Stimulated activated CD4-positive, alpha-beta T cell treated with anti-CD3 and anti-CD28 coated beads, TNF-alpha, amount 100 ng/mL, for 4 hours (primary cell): ENCODE measurements around the gene HSD17B3.
"Not testable (repeated sequence)": the region's sequence is repeated elsewhere in the genome, so short reads cannot be mapped to it uniquely, and the experiment has no call there.

Experiments
- DNase-seq, 3 experiments: peaks; one replicate each; pipeline ENCODE4 v3.0.0-alpha.2; 2020; ENCODE audit warnings: low read depth in 3 of 3

HSD17B3 gene

DNA sequence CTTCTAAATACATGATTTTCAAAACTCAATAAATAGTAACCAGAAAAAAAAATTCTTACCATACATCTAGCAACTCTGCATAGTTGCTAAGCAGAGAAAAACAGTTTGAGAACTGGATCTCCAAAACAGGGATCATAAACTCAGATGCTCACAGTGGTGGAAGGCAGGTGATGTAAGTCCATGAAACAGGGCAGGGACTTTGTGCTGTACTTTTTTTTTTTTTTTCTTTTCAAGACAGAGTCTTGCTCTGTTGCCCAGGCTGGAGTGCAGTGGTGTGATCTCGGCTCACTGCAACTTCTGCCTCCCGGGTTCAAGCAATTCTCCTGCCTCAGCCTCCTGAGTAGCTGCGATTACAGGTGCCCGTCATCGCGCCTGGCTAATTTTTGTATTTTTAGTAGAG, 5.0 kb upstream of the HSD17B3 start:
- not testable (repeated sequence) for DNase-seq

DNA sequence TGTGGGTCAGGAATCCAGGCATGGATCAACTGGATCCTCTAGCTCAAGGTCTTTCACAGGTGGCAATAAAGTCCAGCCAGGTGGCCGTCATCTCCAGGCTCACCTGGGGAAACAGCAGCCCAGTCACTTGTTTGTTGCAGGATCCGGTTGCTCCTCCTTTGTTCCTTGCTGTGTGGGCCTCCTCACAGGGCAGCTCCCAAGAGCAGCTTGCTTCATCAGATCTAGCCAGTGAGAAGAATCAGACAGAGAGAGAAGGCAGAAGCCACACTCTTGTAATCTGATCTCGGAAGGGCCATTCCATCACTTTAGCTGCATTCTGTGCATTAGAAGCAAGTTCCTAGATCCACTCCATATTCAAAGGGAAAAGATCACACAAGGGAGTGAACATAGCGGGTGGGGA, 3.2 kb upstream of the HSD17B3 start:
- DNase-seq = no peak

DNA sequence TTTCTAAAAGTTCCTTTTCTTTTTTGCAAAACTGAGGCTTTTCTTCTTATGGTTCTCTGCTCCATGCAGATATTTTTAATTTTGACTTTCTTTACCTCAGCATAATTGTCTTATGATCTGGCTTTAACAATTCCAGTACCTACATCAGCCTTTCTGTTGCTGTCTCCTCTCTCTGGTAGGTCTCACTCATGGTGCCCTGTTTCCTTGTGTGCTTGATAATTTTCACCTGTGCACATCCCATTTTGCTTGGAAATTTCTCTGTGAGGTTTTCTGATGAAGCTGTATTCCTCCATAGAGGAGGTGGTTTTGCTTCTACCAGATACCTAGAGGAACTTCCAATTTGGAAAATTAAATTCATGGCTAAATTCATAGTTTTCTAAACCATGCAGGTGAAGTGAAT, 2.3 kb upstream of the HSD17B3 start:
- DNase-seq = no peak

DNA sequence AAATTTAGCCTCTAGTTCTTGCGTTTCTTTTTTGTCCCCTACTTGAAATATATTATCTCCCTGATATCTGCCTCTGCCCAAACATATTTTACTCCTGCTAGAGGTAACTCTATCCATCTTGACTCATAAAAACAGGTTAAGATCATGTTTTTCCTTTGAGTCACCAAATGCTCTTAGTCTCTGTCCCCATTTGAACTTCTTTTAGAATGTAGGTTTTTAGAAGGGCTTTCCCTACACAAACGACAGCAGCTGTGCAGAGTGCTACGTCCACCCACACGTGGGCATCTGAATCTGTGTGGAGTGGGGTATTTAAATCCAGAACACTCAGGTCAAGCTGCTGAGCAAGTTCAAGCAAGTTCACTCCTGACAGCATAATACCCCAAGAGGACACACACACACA, 2.2 kb downstream of the HSD17B3 start:
- DNase-seq = no peak

DNA sequence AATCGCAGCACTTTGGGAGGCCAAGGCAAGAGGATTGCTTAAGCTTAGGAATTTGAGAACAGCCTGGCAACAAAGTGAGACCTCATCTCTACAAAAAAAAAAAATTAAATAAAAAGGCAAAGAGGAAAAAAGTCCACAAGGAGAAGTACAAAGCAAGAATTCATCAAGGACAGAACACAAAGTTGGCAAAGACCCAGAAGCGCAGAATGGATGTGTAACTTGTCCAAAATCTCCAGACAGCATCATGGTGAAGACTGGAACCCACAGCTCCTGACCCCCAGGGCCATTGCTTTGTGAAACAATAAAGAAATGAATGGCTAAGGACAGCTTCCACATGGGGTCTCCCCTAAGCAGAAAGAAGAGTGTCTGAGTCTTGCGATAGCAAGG, 7.8 kb downstream of the HSD17B3 start:
- no peak for DNase-seq

DNA sequence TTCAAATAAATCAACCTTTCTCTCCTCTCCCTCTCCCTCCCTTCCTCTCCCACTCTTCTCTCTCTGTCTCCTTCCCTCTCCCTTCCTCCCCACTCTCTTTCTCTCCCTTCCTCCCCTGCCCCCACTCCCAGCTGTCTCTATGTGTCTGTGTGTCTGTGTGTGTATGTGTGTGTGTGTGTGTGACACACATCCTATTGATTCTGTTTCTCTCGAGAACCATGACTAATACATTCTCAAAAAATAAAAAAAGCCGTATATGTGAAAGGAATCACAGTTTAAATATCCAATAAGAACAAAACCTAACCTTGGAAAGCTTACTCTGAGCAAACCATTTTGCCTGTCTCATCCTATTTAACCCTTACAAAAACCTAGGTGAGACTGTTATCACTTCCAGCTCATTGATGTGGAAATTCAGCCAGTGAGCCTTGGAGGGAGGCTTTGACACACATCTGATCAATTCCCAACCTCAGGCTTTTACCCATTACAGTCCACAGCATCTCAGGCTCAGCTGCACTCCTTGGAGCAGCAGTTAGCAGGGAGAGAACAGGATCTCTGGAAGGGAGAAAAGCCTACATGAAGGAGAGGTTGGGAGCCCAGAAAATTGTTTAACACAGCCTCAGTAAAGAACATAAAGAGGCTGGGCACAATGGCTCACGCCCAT, 8.3 kb downstream of the HSD17B3 start:
- DNase-seq = no peak

DNA sequence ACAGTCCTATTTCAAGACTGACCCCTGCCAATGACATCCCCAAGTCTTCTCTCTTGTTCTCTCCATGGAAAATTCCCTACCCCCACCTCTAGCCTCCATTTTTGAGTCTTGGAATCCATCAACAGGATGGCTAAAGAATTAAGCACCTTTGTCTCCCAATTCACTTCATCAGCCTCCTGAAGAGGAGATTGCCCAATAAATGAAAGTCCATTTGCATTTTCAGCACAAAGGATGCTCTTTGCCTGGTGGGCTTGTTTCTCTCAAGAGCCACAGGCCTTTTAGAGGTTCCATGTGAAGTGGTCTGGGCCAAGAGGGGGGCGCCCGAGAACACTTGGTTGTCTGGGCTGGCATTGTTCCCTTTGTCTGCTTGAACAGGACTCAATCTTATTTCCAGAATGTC, 12.6 kb downstream of the HSD17B3 start:
- no peak for DNase-seq

DNA sequence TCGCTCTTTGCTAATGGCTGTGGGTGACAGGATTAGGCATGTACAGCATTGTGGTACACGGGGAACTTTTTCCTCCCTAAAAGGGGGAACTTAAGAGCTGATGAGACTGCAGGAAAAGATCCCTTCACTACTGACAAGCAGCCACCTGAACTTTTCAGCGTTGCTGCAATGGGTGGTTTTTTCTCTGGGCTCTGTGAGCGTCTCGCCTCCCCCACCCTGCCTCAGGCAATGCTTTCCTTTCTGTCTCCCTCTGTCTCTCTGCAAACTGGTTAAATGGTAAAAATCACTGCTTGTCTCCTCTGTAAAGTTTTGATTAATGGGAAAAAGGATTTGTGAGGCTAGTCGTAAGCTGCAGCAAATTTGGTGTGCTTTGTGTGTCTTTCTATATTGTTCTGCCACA, 20.3 kb downstream of the HSD17B3 start:
- no peak for DNase-seq

DNA sequence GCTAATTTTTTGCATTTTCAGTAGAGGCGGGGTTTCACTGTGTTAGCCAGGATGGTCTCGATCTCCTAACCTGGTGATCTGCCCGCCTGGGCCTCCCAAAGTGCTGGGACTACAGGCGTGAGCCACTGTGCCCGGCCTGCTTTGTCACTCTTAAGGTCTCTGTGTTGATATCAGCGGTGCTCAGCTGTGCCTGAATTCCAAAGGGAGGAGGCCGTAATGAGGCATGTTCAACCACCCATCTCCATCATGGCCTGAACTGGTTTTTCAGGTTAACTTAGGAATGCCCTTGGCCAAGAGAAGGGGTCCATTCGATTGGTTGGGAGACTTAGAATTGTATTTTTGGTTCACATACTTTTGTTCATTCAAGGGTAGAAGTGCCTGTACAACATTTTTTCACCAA, 22.0 kb downstream of the HSD17B3 start:
- no peak for DNase-seq

DNA sequence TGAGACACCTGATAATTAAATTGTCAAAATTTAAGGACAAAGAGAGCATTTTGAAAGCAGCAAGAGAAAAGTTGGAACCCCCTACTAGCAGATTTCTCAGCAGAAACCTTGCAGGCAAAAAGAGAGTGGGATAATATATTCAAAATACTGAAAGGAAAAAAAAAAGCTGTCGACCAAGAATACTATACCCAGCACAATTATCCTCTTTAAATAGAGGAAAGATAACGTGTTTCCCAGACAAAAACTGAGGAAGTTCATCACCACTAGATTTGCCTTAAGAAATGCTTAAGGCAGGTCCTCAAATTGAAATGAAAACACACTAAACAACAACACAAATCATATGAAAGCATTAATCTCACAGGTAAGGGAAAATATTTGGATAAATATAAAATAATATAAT, 27.0 kb downstream of the HSD17B3 start:
- DNase-seq = no peak

DNA sequence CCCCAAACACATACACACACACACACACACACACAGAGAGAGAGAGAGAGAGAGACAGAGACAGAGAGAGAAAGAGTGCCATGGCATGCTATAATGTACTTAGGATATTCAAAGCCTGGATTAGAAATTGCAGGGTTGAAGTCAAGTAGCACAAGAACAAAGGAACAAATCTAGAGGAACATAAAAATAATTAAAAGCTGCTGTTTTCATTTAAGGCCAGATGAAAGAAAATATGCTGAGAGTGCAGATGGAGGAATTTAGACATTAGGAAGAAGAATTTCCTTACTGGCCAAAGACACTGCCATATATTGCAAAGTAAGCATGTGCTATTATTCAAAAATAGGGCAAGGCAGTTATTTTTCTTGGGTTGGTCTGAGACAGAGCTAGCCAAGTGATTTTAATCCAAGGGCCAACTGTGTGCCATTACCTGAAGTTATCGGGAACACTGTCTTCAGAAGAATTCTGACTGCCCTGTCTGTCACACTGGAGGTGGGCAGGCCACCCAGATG, 31.7 kb downstream of the HSD17B3 start:
- DNase-seq = no peak

DNA sequence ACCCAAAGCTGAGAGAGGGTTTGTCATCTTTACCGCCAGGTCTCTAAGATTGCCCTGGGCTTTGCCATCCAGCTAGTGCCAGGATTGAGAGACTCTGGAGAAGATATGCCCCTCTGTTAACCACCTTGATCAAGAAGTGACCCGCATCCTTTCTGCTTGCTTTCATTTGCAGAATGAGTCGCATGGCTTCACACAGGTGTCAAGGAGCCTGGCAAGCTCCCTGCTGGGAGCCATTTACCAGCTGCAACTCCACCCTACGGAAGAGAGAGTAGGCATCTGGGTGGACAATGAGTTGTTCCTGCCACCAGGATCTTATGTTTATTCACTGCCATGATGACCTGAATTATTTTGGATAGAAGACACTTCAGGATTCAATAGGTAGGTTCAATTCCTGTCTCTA, 43.0 kb downstream of the HSD17B3 start:
- no peak for DNase-seq

DNA sequence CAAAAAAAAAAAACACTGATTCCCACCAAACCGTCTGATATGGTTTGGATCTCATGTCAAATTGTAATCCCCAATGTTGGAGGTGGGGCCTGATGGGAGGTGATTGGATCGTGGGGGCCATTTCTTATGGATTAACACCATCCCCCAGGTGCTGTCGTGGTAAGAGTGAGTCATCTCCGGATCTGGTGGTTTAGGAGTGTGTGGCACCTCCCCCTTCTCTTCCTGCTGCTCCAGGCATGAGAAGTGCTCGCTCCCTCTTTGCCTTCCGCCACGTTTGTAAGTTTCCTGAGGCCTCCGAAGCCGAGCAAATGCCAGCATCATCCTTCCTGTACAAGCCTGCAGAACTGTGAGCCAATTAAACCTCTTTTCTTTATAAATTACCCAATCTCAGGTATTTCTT, 45.2 kb downstream of the HSD17B3 start:
- DNase-seq = no peak

DNA sequence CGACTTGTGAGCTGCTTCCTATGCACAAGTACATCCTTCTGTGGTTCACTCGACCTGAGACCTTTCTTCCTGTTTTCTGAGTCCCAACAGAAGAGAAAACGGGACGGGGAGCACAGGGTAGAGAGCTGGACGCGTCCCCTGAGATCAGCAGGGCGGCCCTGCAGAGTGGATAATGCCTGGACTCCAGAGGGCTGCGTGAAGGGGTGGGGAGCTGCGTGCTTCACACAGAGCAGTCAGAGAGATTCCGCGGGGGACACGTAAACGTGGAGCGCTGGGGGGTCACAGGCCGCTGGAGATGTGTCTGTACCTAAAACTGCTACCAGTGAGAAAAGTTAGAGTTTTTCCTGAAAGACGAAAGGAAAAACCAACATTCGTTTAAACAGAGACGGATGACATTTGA, 46.3 kb downstream of the HSD17B3 start:
- no peak for DNase-seq

DNA sequence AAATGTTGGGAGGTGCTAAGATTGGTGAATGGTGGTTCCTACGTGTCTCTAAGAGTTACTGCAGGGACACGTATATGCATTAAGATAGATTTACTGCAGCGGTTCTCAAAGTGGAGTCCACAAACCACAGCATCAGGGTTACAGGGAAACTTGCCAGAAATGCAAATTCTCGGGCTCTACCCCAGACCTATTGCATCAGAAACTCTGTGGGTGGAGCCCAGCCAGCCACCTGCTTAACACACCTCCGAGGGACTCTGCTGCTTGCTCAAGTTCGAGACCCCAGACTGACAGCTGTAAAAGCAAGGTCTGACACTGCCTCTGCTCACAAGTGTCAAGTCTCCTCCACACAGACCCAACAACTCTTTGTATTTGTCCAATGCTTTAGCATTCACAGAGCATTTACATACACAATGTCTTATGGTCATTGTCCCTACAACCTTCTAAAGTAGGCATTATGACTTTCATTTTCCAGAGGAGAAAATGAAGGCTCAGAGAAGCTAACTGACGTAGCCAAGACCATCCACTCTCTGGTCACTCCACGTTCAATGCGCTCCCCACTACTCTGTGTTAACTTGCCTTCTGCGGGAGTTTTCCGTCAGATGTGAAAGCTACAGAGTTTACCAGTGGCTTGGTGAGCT, 48.8 kb downstream of the HSD17B3 start:
- DNase-seq = no peak

DNA sequence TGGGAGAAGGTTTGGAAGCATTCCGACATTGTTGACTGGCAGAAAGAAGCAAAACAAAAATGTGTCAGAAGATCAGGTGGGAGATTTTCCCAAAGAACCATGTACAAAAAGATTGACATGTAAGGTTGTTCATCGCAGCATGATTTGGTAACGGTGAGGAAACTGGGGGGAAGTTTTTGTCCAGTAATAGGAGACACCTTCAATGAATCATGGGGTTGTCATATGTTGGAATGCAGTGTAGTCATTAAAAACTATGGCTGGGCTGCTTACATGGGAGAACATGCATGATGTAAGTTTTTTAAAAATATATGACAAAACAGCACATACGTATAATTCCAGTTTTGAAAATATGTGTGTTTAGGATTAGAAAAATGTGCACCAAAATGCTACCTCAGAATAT, 50.5 kb downstream of the HSD17B3 start:
- DNase-seq = no peak

DNA sequence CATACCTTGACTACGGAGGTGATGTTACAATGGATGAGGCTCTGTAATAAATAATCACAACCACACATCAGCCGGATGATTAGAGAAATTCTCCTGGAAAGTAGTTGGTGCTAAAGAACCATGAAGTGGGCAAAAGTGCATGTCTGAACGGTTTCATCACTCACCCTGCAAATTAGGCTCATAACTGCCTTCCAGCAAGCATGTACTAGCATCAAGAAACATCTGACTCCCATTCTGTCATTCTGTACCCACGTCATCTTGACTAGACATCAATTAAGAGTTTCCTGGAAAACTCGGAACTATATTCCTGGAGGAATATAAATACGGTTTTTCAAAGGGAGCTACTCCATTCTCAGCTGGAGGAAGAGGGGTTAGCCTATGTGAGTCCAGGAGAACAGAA, 52.2 kb downstream of the HSD17B3 start:
- no peak for DNase-seq

DNA sequence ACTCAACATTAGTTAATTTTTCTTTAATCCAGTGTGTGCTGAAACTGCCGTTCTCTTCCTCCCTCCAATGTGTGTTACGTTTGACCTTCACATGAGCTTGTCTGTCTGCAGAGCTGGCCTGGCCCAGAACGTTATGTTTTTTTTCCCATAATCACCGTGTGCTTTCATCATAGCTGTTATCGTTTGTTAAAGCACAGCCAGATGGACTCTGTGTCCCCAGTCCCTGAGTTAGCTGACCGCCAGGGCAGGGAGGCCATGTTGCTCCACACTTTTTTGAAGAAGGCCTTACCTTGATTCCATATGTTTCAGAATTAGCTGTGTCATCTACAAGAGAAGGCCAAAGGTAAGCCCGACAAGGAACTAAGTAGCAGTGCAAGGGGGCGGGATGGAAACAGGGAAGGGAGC, 55.7 kb downstream of the HSD17B3 start:
- no peak for DNase-seq

DNA sequence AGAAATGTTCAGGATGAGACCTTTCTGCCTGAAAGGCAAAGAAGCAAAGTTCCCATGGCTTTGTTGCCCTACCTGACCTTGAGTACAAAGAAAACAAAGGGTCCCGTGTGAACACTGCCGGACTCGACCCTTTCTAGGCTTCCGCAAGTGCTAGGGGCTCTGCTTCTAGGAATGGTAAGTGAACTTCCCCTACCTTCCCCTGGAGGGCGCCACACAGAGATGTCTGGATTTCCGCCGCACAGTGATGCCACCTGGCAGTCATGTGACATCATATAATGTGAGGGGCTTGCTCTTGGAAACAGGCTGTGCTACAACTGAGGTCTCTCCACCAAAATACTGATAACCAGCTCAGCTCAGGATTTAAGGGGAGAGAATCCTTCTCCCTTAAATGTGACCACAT, 56.6 kb downstream of the HSD17B3 start:
- DNase-seq = no peak

DNA sequence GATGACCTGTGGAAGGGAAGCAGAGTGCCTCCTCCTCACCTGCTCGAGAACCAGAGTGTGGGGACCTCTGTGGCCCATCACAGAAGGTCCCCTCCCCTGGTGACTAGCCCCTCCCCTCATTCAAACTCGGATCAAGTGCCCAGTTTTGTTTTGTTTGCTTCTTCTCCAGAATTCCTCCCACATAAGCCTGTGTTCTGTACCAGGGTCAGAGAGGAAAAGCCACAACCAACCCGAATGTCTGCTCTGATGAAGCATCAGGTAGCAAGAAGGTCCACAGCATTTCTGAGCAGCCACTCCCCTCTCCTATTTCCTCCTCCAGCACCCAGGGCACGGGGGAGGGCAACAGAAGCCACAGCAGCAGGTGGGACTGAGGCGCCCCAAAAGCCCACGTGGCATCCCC, 58.2 kb downstream of the HSD17B3 start:
- no peak for DNase-seq

DNA sequence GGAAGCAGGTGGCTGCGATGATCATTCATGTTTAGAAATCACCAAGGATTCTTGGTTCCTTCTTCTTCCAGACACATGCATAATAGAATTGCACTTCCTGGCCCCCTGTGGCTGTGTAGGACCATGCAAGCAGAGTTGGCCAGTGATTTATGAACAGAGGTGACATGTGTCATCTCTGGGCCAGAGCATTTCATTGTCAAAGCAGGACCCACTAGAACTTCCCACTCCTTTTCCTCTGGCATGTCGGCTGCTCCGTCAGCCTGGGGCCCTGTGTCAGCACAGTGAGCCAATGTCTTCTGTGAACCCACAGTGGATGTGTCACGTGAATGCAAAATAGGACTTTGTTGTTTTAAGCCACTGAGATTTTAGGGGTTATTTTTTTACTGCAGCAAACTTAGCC, 59.2 kb downstream of the HSD17B3 start:
- DNase-seq = no peak

DNA sequence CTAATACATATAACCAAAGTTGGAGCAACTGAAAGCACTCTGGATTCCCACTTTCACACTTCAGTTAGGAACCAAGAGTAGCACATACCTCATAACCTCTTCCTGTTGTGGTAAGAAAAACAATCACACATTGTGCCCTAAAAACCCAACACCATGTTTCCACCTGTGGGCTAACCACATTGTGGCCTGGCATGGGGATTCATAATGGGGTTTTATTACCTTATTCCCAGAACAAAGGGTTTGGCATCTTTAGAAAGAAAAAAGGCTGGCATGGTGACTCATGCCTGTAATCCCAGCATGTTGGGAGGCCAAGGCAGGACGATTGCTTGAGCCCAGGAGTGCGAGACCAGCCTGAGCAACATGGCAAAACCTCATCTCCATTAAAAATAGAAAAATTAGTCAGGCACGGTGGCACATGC, 60.6 kb downstream of the HSD17B3 start:
- no peak for DNase-seq

DNA sequence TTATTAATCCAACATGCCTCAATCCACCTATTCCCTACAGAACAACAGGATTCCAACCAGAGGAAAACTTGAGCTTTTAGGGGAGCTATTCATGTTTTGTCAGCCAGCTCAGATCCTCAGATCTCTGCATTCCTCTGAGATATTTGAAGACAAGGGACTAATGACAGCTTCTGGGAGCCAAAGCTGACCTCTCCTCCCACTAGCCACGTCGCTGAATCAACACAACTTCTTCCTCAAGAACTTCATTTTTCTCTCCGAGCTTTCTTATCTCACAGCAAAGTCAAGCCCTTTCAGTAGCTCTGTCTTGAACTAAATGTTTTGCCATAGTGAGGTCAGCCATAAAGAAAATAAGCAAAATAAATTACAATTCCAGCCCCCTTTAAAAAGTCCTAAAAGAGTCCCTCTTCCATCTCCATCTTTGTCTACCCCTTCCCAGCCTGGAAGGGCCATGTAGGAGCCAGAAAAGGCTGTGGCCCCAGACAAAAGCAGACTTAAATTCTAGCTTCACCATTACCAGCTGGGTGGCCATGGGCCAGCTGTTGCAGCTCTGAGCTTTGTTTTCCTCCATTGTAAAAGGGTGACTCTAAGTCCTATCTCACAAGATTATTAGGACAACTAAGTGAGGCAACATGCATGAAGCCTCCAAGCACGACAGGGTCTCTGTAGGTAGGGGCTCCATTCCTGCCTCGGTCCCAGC, 65.0 kb downstream of the HSD17B3 start:
- DNase-seq = no peak
